ENCODE measurements around the gene DNASE1L1.

Gene DNASE1L1

DNA sequence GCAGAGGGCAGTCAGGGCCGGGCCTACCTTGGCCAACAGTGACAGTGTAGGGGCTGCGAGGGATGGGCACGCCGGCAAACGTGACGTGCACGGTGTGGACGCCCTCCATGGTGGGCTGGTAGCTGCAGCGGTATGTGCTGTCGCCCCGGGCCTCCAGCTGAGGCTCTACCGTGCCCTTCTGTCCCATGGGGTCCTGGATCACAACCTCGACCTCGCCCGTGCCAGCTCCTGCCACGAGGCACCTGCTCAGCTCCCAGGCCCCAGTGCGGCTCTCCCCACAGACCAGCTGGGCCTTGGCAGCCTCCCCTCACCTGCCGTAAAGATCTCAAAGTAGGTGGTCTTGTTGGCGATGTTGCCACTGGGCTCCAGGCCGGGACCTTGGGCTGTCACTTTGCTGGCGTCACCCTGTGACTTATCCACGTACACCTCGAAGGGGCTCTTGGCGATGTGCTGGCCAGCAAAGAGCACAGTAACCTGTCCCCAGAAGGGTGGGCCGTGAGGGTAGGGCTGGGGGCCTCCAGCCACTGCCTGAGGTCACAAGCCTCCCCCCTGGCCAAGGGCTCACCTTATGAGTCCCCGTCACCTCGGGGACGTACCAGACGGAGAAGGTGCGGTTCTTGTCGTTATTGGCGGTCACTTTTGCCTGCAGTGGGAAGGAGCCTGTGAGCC is 42.9 kb downstream of the DNASE1L1 start:
- no peak for DNase-seq

DNA sequence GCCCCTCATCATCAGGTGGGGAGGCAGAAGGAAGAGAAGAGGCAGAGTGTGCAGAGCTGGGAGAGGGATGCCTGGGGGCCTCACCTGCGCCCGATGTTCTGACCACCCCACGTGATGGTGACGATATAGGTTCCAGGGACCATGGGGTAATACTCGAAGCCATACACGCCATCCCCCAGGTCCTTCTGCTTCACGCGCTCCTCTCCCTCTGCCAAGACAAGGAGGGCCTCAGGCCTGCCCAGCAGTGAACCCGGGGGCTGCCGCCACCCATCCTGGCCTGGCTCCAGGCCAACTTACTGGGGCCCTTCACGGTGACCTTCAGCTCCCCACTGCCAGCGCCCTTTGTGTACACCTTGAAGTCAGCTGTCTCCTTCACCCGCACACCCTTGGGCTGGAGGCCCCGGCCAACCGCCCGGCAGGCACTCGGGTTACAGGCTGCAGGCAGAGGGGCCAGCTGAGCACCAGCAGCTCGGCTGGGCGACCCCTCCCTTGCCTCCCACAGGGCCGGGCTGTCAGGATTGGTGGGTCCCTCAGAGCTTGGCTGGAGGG is 43.9 kb downstream of the DNASE1L1 start:
- DNase-seq, result no peak

DNA sequence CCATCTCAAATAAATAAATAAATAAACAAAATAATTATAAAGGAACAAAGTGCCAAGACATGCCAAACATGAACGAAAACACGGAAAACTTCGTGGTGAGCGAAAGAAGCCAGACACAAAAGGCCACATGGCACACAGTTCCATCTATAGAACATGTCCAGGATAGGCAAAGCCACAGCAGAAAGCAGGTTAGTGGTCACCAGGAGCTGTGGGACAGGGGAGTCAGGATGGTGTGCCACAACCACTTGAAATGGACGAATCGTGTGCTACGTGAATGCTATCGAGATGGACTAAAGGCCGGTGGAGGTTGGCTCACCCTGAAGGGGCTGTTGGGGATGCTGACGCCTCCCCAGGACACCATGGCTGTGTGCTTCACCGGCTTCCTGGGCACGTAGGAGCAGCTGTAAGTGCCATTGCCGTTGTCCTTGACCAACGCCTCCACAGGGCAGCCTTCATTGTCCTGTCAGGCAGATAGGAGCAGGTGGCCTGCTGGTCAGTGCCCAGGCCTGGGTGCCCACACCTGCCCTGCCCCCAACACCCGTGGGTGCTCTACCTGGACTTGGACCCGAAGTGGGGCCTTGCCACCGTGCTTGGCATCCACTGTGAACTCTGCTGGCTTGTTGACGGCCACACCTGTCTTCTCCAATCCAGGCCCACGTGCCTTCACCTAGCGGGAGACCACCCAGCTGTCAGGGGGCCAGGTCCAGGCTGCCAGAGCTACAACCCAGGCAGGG is 45.2 kb downstream of the DNASE1L1 start:
- no peak for DNase-seq

DNA sequence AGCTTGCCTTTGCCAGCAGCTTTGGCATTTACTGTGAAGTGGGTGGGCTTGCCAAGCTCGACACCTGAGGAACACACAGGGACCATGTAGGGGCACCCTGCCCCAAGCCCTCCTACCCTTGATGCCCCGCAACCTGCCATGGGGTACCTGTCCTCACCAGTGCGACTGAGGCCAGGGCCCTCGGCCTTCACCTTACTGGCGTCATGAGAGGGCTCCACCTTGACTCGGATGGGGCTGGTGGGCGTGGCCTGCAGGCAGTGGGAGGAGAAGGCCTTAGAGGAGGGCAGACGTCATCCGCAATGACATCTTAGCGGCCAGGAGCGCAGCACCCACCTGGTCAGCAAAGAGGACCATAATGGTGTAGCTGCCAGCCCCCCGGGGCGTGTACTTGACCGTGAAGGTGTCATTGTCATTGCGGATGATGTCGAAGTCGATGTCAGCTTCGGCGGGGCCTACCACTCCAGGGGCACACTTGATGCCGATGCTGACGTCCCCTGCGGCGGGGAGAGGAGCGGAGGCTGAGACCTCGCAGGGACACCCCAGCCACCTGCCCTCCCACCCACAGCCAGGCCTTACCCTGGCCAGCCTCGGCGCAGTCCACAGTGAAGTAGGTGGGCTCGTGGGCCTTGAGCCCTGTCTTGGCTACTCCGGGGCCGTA is 46.8 kb downstream of the DNASE1L1 start:
- no peak for DNase-seq

DNA sequence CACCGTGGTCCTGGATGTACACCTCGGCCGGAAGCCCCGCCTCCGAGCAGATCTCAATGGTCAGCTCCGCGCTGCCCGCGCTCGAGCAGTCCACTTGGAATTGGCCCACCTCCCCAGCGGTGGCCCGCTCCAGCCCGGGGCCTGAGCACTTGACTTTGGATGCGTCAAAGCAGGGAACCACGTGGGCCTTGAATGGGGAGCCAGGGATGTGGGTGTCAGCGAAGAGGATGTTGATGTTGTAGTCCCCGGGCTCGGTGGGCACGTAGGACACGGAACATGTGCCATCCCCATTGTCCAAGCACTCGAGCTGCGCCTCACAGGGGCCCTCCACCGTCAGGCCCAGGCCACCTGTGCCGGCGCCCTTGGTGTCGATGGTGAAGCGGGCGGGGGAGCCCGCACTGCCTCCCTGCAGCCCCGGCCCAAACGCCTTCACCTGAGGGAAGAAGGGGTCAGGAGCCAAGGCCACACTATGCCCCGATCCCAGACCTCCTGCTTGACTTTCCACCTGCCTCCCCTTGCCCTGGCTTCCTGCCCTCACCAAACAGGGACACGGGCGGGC is 48.8 kb downstream of the DNASE1L1 start:
- DNase-seq, result no peak

DNA sequence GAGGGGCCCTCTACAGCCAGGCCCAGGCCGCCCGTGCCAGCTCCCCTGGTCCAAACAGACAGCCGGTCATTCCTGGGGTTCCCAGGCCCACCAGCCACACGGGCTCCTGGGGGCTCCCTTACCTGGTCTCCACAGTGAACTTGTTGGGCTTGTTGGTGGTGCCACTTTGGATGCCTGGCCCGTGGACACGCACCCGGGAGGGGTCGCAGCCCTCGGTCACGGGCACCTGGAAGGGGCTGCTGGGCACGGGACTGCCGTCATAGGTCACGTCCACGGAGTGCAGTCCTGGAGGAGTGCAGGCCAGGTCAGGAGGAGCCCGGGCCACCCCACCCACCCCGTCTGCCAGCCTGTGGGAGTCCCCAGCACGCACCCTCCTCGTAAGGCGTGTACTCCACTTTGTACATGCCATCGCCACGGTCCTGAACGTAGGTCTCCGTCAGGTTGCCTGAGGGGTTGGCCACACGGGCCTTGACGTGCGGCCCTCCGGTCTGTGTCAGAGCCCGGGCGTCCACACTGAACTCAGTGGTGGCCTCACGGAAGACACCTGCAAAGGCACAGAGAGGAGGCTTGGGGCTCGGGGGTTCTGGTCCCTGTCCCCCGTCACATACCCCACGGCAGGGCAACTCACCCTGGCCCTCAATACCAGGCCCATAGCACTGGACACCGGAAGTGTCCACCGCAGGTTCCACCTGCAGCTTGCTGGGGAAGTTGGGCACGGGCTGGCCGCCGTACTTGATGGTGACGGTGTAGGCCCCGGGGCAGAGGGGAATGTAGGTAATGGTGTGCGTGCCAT is 49.5 kb downstream of the DNASE1L1 start:
- DNase-seq, result no peak

DNA sequence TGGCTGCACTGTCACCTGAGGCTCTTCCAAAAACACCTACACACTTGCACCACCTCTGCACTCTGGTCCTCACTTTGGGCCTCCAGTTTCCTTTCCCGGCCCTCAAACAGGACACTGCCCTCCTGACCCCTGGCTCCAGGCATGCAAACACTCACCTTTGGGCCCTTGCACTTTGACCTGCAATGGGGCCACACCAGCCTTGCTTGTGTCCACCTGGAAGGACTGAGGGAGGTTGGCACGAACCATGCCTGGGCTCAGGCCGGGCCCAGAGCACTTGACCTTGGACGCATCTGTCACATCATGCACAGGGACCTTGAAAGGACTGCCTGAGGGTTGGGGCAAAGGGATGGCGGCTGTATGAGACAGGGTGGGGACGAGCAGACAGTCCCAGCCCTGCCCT is 50.2 kb downstream of the DNASE1L1 start:
- no peak for DNase-seq

DNA sequence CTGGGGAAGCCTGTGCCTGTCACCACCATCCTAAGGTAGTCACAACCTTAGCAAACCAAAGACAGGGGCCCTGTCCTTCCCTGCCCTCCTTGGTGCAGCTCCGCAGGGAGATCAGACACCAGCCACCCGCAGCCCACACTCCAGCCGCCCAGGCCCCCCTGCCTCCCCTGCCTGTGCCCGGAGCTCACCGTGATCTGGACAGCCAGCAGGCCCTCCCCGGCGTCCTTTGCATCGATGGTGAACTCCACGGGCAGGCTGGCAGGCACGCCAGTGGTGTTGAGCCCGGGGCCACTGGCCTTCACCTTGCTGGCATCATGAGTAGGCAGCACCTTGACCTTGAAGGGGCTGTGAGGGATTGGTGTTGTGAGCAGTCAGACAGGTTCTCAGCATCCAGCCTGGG is 51.0 kb downstream of the DNASE1L1 start:
- no peak for DNase-seq

DNA sequence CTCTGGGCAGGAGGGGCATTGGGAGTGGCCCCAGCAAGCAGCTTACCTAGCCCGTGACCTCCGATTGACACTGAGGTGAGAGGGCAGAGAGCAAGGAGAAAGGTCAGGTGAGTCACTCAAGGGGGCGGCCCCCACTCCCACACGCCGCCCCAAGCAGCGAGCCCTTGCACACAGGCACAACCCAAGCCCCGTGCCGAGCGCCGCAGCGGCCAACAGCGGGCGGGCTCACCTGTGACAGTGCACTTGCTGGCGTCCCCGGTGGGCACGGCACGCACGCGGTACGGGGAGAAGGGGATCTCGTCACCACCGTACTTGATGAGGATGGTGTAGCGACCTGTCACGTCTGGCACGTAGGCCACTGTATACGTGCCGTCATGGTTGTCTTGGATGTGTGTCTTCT is 51.8 kb downstream of the DNASE1L1 start:
- no peak for DNase-seq

DNA sequence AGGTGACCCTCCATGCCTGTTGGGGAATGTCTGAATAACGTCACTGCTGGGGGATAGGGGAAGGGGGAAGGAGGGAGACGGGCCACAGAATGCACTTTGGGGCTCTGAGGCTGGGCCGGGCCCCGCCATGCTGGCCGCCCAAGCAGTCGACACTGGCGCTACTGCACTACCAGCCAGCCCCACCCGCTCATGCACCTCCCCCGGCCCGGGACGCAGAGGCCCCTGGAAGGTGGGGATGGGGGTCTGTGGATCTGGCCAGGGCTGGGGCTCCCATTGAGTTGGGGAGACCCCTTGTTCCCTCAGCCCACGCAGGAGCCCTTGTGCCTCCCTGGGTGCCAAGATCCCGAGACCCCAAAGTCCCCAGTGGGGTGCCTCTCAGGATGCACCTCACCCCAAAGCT is 52.5 kb downstream of the DNASE1L1 start:
- DNase-seq, result no peak

DNA sequence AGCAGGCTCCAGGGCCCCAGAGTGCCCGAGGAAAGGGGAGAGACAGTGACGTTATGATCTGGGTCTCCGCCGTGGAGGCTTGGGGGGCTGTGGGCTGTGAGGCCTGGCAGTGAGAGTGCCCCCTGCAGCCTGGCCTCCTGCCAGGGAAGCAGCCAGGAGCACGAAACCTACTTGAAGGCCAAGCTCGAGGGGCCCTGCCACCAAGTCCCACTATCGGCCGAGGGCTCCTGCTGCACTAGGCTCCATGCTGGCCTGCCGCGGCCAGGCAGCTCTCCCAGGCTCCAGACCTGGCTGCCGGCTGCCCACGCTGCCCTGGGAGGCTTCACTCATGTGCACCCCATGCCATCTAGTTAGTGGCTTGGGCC is 53.3 kb downstream of the DNASE1L1 start:
- DNase-seq, result no peak

DNA sequence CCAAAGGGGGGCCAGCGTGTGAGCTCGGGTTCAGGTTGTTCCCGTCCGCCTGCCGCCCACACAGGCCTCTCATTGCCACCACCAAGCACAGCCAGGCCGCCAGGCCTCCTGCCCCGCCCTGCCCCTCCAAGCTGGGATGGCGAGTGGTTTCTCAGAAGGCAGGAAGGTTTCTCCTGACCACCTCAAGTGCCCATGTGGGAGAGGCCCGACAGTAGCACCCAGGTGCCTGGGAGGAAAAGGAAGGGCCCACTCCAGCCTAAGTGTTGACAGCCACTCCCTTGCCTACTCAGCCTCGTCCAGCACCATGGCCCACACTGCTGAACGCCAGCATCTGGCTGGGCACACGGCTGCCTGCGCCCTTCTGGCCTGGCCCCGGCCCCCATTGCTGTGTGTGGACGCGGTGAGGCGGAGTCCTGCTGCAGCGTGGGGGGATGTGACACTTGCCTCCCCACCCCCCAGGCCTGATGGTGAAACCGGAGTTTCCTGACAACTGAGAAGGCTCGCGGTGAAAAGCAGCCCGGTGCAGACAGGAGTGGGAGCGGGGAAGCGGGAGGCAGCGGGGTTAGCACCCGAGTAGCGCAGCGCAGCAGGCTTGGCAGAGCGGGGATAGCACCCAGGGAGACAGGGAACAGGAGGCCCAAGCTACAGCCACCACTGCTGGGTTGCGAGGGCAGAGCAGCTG is 53.8 kb downstream of the DNASE1L1 start:
- no peak for DNase-seq

DNA sequence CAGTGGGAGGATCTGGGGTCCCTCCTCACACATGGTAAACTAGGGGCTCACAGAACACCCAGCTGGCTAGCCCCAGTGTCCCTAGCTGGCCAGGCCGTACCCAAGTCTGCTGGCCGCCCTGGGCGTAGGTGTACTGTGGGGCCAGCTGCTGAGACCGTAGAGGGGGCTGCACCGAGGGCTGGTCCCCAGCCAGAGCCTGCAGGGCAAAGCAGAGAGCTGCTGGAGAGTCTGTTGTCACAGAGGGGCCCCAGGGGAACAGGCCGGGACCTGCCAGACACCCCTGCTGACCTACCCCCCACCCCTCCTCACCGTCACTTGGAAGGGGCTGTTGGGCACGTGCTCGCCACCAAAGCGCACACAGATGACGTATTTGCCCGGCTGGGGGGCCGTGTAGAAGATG is 54.5 kb downstream of the DNASE1L1 start:
- no peak for DNase-seq

DNA sequence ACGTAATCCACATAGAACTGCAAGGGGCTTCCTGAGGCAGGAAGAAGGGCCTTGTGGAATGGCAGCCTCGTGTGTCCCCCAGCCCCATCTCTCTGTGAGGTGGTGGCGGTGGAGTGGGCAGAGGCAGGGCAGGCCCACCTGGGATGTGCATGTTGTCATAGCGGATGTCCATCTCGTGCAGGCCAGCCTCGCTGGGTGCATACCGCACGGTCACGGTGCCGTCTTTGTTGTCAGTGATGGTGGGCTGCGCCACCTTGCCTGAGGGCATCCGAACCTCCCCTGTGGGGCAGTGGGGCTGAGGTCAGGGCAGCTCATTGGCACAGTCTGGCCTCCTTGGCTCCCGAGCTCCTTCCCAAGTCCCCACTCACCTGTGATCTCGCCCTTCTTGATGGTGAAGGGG is 55.0 kb downstream of the DNASE1L1 start:
- no peak for DNase-seq

DNA sequence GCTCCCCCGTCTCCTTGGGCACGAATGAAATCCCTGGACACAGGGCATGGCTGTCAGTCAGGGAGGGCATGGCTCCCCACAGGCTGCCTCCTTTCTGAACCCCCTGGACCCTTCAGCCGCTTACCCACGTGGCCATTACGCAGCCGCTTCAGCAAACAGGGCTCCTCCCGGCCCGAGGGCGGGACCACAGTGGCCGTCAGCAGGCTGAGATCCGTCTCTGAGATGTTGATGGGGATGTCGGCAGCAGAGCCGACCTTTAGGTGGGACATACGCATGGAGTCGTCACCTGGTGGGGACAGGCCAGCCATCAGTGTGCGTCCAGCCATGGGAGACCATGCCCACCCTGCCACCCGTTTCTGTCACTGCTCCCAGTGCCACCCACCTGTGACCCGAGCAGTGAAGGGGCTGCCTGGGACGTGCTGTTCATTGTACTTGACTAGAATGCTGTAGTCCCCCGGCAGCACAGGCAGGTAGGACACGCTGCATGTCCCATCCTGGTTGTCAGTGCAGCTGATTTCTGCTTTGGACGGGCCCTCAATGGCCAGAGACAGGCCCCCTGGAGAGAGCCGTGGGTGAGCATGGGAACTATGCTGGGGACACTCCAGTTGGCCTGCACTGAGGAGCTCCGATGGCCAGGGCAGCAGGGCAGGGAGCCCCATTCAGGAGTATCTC is 55.7 kb downstream of the DNASE1L1 start:
- no peak for DNase-seq

DNA sequence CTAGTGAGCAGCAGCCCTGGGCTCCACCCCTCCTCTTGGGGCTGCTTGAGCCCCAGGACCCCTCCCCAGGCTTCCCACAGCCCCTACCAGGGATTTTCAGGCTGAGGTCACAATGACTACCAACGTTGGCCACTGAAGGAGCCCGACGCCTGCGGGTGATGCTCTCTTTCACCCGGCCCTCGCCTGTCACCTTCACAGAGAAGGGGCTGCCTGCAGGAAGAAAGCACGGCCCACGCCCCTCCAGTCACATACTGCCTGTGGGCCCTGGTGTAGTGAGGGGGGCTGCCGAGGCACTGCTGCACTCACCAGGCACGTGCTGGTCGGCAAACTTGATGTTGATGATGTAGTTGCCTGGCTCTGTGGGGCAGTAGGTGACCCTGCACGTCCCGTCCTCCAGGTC is 56.6 kb downstream of the DNASE1L1 start:
- no peak for DNase-seq

DNA sequence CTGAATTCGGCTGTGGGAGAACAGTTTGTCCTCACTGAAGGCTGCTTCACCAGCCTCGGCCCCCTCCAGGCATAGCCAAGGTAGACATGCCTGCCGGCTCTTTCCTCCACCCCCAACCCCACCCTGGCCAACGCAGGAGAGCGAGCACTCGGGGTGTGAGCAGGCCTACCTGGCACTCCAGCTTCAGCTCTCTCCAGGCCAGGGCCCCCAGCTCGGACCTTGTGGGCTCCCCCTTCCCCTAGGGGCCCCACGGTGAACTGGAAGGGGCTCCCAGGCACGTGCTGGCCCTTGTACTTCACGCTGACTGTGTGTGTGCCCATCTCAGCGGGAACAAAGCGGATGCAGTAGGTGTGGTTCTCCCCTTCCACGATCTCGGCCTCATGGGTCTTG is 57.0 kb downstream of the DNASE1L1 start:
- no peak for DNase-seq

All from NCI-H146 (cell line).